PFSK-1 (cell line): ENCODE results near the gene TRIM65.

ENCODE experiments used
- FOXP2 ChIP-seq: optimal IDR thresholded peaks from 2 replicates; pipeline ENCODE3; 2011; ENCODE audit warnings: borderline replicate concordance, control low read depth, inconsistent platforms; ENCODE audit not compliant: insufficient read depth; ENCODE audit errors: extremely low read length, extremely low read depth
- POLR2AphosphoS5 ChIP-seq: IDR thresholded peaks from 2 replicates; pipeline ENCODE4 v1.6.1; 2012; ENCODE audit warnings: low read depth, mild to moderate bottlenecking, control low read depth, low read length, moderate library complexity
- REST ChIP-seq, 2 experiments: IDR thresholded peaks; 2 replicates each; pipeline versions ENCODE4 v1.6.1 to v1.8.0; 2011 to 2012; ENCODE audit warnings: low read depth in 2 of 2, low read length in 2 of 2, control low read depth in 1 of 2, inconsistent platforms in 1 of 2, mild to moderate bottlenecking in 1 of 2, moderate library complexity in 1 of 2; ENCODE audit not compliant: insufficient read depth in 1 of 2
- SIN3A ChIP-seq: IDR thresholded peaks from 2 replicates; pipeline ENCODE4 v1.6.1; 2012; ENCODE audit warnings: mild to moderate bottlenecking, low read length, moderate library complexity, borderline replicate concordance; ENCODE audit not compliant: insufficient read depth
- TAF1 ChIP-seq: IDR thresholded peaks from 2 replicates; pipeline ENCODE4 v1.6.1; 2012; ENCODE audit warnings: low read length, control low read depth, borderline replicate concordance; ENCODE audit not compliant: insufficient read depth

TRIM65 gene

GRCh38 chr17:75842411-75842810 is 54.3 kb downstream of the TRIM65 start:
- no peak for TF ChIP-seq SIN3A
- TF ChIP-seq TAF1: no peak
- TF ChIP-seq FOXP2: no peak
- no peak for TF ChIP-seq POLR2AphosphoS5
- no peak for TF ChIP-seq REST (IDR thresholded peaks at IDR 0.05; ENCODE audit: insufficient read depth in 1 of 2, low read depth in 2 of 2, low read length in 2 of 2)

DNA sequence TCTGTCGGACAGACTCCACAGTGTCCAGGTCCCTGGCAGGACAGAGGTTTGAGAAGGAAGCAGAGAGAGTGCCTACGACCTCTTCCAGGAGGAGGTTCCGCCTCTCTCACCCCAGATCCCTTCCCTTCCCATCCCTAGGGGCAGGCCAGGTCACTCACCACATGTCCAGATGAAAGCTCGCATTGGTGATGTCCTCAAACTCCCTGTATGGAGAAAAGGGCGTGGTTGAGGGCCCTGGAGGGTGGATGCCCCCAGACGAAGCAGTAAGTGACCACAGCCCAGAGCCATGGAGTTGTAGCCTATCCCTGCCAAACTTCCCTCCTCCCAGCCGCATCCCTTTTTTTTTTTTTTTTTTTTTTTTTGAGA is 56.0 kb downstream of the TRIM65 start:
- TF ChIP-seq FOXP2: no peak
- TF ChIP-seq REST (IDR thresholded peaks at IDR 0.05; ENCODE audit: insufficient read depth in 1 of 2, low read depth in 2 of 2, low read length in 2 of 2): no peak
- TF ChIP-seq SIN3A: no peak
- no peak for TF ChIP-seq POLR2AphosphoS5
- TF ChIP-seq TAF1: no peak

GRCh38 chr17:75839942-75840798 is 56.6 kb downstream of the TRIM65 start:
- TF ChIP-seq REST (IDR thresholded peaks at IDR 0.05; ENCODE audit: insufficient read depth in 1 of 2, low read depth in 2 of 2, low read length in 2 of 2) (no peak), SIN3A (no peak), FOXP2 (no peak), TAF1 (no peak)
